GM12892 (cell line): Measurements from ENCODE around the gene TAS1R1.

Experiments used
- POLR2A ChIP-seq: IDR thresholded peaks from 2 replicates; pipeline ENCODE4 v1.6.1; 2011; ENCODE audit warnings: low read depth, low read length, control low read depth
- POLR2AphosphoS5 ChIP-seq: IDR thresholded peaks from 2 replicates; pipeline ENCODE4 v1.6.1; 2011; ENCODE audit warnings: low read depth, low read length, control low read depth
- TAF1 ChIP-seq: IDR thresholded peaks from 2 replicates; pipeline ENCODE4 v1.6.1; 2011; ENCODE audit warnings: low read depth, mild to moderate bottlenecking, control low read depth, low read length, borderline replicate concordance

DNA sequence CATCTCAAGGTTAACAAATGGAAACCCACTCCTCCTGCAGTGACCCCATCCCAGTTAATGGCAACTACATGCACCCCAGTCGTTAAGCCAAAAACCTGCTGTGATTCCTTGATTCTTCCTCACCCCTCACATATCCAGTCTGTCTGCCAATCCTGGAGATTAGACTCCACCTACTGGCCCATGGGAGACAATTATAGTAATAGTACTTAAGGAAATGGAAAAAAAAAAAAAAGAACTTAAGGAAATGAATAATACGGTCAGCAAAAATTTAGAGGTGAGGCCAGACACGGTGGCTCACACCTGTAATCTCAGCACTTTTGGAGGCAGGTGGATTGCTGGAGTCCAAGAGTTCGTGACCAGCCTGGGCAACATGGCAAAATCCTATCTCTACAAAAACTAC is 7.8 kb upstream of the TAS1R1 start:
- no peak for TF ChIP-seq POLR2A
- no peak for TF ChIP-seq POLR2AphosphoS5
- TF ChIP-seq TAF1 = no peak
